Activated T-cell treated with anti-CD3 and anti-CD28 coated beads, Interleukin-2, amount 50 U/mL, for 4 hours (primary cell): ENCODE measurements around the gene TEAD4. TPM values are rescaled to one million over a fixed set of nuclear protein-coding genes. Genes with fewer than 3 reads are reported as not detected.
A peak's percentile ranks its signal among the peaks of the same experiment; 100 is the strongest.

Experiments used
- ATAC-seq, 2 donors: fragments of 200-7000 bp; cut with Tn5 transposase; one replicate each; pipeline ENCODE4 v1.10.0; 2021
- DNase-seq: peaks from one replicate; pipeline ENCODE4 v3.0.0-alpha.2; 2020
- H3K27me3 Mint-ChIP-seq: one replicate; pipeline ENCODE4 v1.8.0; 2021; ENCODE audit warnings: low read depth, mixed read lengths
- H3K36me3 Mint-ChIP-seq: one replicate; pipeline ENCODE4 v1.8.0; 2022; ENCODE audit warnings: mixed read lengths; ENCODE audit not compliant: insufficient read depth
- H3K4me1 Mint-ChIP-seq: one replicate; pipeline ENCODE4 v1.8.0; 2021; ENCODE audit warnings: low read depth, mixed read lengths
- H3K4me3 Mint-ChIP-seq: one replicate; pipeline ENCODE4 v1.8.0; 2021; ENCODE audit warnings: mild to moderate bottlenecking, moderate library complexity, mixed read lengths
- H3K9me3 Mint-ChIP-seq: one replicate; pipeline ENCODE4 v1.8.0; 2021; ENCODE audit warnings: mixed read lengths
- total RNA-seq, 3 donors: library from RNA; stranded (reverse); gene quantifications; one replicate each; pipeline ENCODE4 v1.2.1, GENCODE V29; 2021

The TEAD4 gene
- total RNA-seq, result 1 to 10 TPM; 2.7 to 4.1 (median 3.7) TPM

DNA sequence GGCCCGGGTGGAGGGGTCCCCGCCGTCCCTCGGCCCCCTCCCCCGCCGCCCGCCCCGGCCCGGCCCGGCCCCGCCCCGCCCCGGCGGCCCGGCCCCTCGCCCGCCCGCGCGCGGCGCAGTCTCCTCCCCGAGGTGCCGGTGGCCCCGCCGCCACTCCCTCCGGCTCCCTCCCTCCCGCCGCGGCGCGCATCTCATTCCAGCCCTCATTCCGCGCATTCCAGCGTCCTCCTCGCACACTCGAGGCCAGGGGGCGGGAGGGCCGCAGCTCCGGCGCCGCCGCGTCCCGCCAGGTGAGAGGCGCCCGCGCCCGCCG is at the start of gene TEAD4:
TEAD4 (plus strand) TSS at position 206 of the 313 bp plus-strand sequence.
- Mint-ChIP-seq H3K4me1 (peaks cover 18% of the 10 kb centered on the region), H3K27me3 (peaks cover 63% of the 10 kb centered on the region), H3K4me3 (peak within 1 kb of the TSS; percentile 72), H3K36me3 (no peaks in the 10 kb centered on the region), H3K9me3 (no peaks in the 10 kb centered on the region)
- peak; percentile 41 to 53 for ATAC-seq
- no peak for DNase-seq

DNA sequence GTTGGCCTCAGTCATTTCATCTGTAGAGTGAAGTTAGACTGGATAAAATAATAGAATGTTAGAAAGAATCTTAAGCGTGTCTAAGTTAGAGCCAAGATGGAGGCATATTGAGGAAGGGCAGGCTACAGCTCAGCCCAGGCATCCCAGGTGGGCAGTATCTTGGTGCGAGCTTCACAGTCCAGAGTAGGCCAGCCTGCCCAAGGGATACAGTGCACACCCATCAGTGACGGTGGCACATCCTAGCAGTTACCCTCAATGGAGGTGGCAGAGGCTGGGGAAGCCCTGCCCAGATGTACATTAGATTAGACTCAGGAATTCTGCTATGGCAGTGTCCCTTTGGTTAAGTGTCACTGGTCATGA is 47.0 kb upstream of the TEAD4 start:
- H3K36me3 Mint-ChIP-seq, result peaks cover 4% of the 10 kb centered on the region

DNA sequence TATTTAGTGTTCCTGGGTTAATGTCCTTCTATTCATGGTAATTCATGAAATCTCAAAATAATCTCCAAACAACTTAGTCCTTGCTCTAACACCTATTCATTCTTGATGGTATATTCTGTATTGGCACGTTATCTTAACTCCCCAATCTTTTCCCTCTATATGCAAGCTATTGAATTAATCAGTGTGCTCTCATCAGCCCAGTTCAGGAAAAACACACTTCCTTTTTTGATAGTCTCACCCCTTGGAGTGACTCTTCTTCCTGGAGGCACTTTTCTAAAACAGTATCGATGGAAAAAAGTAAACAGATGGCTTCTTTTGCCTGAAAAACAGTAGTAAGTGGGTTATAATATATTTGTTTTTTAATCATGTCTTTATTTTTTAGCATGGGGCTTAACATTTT is 39.9 kb upstream of the TEAD4 start:
- Mint-ChIP-seq H3K36me3 (peaks cover 19% of the 10 kb centered on the region), H3K27me3 (no peaks in the 10 kb centered on the region), H3K4me1 (no peaks in the 10 kb centered on the region), H3K4me3 (no peak overlapping the region), H3K9me3 (no peaks in the 10 kb centered on the region)
- no peak for DNase-seq
- ATAC-seq, result no peak

More for the DNA sequence above, 47.0 kb upstream of the TEAD4 start:
- DNase-seq, result no peak
- Mint-ChIP-seq H3K27me3 (no peaks in the 10 kb centered on the region), H3K4me1 (no peaks in the 10 kb centered on the region), H3K4me3 (no peak overlapping the region), H3K9me3 (no peaks in the 10 kb centered on the region)
- ATAC-seq, result no peak

DNA sequence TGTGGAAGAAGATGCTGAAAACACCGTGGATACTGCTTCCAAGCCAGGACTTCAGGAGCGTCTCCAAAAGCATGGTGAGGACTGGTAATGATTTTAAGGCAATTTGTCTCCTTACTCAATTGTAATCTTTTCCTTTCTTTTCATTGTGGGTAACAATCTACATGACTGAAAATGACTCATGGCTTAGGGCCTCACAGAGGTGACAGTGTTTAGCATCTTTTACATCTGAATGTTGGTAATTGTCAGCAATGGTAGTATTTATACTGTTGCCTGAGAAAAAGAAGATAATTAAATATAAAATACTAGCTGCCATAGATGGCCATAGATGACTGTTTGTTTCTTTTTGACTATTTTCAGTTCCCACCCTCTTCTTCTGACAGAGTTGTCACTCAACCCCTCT is 36.9 kb upstream of the TEAD4 start:
- Mint-ChIP-seq H3K4me3 (no peak overlapping the region), H3K4me1 (no peaks in the 10 kb centered on the region), H3K9me3 (no peaks in the 10 kb centered on the region), H3K27me3 (no peaks in the 10 kb centered on the region), H3K36me3 (peaks cover 26% of the 10 kb centered on the region)
- ATAC-seq, result peak in 1 of 2 donors; percentile 43
- no peak for DNase-seq

DNA sequence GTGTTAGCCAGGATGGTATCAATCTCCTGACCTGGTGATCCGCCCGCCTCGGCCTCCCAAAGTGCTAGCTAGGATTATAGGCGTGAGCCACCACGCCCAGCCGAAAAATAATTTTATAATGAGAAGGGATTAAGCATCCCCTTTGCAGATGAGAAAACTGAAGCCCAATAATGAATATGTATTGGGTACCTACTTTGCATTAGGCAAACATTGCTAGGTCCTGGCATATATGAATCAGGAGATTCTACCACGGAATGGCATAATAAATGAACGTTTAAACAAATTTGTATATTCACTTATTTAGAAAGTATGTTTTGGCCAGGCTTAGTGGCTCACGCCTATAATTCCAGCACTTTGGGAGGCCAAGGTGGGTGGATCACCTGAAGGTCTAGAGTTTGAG is 36.1 kb upstream of the TEAD4 start:
- Mint-ChIP-seq H3K4me3 (no peak overlapping the region), H3K27me3 (no peaks in the 10 kb centered on the region), H3K36me3 (peaks cover 29% of the 10 kb centered on the region), H3K9me3 (no peaks in the 10 kb centered on the region), H3K4me1 (no peaks in the 10 kb centered on the region)
- ATAC-seq (no peak), DNase-seq (no peak)

DNA sequence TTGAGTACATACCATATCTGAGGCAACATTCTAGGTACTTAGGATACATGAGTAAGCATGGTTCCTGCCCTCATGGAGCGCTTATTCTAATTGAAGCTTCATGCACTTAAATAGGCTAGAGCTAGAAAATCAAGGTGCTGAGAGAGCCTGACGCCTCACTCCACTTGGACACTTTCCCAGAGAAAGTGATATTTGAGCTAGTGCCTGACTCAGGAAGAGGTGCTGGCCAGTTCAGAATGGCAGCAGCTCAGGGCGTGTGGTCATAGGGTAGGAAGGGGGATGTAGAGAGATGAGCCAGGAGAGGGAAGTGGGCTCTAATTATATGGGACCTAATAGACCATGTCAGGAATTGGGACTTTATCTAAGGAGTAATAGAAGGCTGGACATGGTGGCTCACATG is 35.2 kb upstream of the TEAD4 start:
- Mint-ChIP-seq H3K27me3 (no peaks in the 10 kb centered on the region), H3K9me3 (no peaks in the 10 kb centered on the region), H3K36me3 (peaks cover 29% of the 10 kb centered on the region), H3K4me3 (no peak overlapping the region), H3K4me1 (no peaks in the 10 kb centered on the region)
- no peak for ATAC-seq
- no peak for DNase-seq

DNA sequence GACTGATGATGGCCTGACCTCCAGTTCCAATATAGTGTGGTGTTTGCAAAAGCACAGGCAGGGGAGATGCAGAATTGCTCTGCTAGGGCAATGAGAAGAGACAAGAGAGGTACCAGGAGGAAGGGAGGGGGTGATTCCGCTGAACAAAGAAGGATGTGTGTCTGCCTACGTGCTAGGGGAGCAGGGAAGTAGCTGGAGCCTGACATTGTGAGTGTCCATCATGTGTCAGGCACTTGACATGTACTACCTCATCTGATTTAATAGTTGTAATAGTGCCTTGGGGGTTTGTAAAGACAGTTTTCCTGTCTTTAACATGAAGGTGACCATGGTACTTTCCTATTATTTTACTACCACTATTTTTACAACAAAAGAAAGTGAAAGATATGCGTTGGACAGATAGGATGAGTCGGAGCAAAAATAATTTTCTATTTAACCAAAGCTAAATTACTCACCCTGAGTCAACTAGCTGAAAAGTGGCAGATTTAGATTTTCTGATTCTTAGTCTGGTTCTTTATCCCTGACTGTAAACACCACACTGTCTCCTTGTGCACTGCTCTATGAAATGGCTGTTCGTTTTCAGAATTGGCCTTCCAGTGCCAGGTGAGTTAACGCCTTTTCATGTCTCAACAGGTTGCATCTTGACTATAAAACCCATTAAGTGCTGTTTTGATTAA is 33.7 kb upstream of the TEAD4 start:
- no peaks in the 10 kb centered on the region for H3K27me3 Mint-ChIP-seq
- H3K9me3 Mint-ChIP-seq, result no peaks in the 10 kb centered on the region
- peak in 1 of 2 donors; percentile 51 for ATAC-seq
- no peak for DNase-seq
- no peaks in the 10 kb centered on the region for H3K4me1 Mint-ChIP-seq
- H3K4me3 Mint-ChIP-seq, result no peak overlapping the region
- peaks cover 29% of the 10 kb centered on the region for H3K36me3 Mint-ChIP-seq

DNA sequence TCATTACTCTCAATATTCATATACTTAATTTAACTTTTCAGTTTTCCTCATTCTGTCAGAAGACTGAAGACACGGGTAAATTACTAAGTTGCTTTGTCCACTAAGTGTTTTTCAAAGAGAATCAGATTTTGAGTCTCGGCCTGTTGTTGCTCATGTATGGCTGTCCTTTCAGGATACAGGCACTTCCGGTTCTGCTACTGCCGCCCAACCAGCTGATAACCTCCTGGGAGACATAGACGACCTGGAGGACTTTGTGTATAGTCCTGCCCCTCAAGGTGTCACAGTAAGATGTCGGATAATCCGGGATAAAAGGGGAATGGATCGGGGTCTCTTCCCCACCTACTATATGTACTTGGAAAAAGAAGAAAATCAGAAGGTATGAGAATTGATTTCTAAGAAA is 28.3 kb upstream of the TEAD4 start:
- no peaks in the 10 kb centered on the region for H3K9me3 Mint-ChIP-seq
- peaks cover 23% of the 10 kb centered on the region for H3K36me3 Mint-ChIP-seq
- H3K27me3 Mint-ChIP-seq, result no peaks in the 10 kb centered on the region
- no peaks in the 10 kb centered on the region for H3K4me1 Mint-ChIP-seq
- H3K4me3 Mint-ChIP-seq, result no peak overlapping the region
- ATAC-seq (no peak), DNase-seq (no peak)

DNA sequence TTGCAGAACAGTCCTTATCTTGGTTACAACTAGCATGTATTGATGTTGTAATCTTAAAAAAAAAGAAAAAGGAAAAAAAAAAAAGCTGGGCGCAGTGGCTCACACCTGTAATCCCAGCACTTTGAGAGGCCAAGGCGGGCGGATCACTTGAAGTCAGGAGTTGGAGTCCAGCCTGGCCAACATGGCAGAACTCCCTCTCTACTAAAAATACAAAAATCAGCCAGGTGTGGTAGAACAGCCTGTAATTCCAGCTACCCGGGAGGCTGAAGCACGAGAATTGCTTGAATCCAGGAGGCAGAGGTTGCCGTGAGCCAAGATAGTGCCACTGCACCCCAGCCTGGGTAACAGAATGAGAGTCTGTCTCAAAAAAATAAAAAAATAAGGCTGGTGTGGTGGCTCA is 25.6 kb upstream of the TEAD4 start:
- Mint-ChIP-seq H3K27me3 (no peaks in the 10 kb centered on the region), H3K4me1 (no peaks in the 10 kb centered on the region), H3K36me3 (peaks cover 21% of the 10 kb centered on the region), H3K9me3 (no peaks in the 10 kb centered on the region), H3K4me3 (no peak overlapping the region)
- DNase-seq (no peak), ATAC-seq (no peak)

DNA sequence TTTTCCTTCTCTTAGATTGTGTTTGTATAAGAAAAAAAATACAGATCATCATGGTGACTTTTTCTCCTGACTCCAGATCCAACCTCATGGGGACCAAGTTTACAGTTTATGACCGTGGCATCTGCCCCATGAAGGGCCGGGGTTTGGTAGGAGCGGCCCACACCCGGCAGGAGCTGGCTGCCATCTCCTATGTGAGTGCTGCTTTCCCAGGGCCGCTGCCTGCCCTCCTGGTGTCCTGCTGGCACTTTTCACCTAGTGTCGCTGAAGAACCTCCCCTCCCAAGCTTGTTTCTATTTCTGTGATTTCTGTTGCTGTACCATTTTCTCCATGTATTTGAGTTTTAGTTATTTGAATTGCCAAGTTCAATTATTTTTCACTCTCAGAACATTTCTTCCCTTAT is 24.8 kb upstream of the TEAD4 start:
- H3K27me3 Mint-ChIP-seq, result no peaks in the 10 kb centered on the region
- DNase-seq, result no peak
- H3K4me3 Mint-ChIP-seq, result no peak overlapping the region
- no peak for ATAC-seq
- peaks cover 21% of the 10 kb centered on the region for H3K36me3 Mint-ChIP-seq
- H3K4me1 Mint-ChIP-seq, result no peaks in the 10 kb centered on the region
- no peaks in the 10 kb centered on the region for H3K9me3 Mint-ChIP-seq

DNA sequence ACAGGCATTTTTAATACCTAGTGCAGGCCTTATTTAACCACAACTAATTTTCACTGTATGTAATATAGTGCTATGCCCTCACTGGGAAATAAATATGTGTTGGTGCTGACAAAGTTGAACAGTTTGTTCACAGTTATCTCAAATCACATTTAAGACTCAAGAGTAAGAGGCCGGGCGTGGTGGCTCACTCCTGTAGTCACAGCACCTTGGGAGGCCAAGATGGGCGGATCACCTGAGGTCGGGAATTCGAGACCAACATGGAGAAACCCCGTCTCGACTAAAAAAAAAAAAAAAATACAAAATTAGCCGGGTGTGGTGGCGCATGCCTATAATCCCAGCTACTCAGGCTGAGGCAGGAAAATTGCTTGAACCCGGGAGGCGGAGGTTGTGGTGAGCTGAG is 22.9 kb upstream of the TEAD4 start:
- Mint-ChIP-seq H3K9me3 (no peaks in the 10 kb centered on the region), H3K4me1 (no peaks in the 10 kb centered on the region), H3K4me3 (no peak overlapping the region), H3K36me3 (peaks cover 11% of the 10 kb centered on the region), H3K27me3 (no peaks in the 10 kb centered on the region)
- ATAC-seq, result no peak
- no peak for DNase-seq

DNA sequence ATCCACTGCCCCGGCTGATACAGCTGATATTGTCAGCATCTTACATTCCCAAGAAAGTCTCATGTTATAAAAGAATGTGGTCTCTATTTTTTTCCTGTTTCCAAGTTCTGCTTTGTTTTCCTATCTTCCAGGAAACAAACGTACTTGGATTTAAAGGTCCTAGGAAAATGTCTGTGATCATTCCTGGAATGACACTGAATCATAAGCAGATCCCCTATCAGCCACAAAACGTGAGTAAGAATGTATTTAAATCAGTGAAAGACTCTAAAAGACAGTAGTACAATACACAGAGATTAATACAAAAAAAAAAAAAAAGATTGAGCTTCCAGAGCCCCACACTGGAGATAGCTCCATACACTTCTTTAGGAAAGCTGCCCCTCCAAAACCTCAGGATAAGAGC is 21.7 kb upstream of the TEAD4 start:
- Mint-ChIP-seq H3K36me3 (peaks cover 8% of the 10 kb centered on the region), H3K9me3 (no peaks in the 10 kb centered on the region)

DNA sequence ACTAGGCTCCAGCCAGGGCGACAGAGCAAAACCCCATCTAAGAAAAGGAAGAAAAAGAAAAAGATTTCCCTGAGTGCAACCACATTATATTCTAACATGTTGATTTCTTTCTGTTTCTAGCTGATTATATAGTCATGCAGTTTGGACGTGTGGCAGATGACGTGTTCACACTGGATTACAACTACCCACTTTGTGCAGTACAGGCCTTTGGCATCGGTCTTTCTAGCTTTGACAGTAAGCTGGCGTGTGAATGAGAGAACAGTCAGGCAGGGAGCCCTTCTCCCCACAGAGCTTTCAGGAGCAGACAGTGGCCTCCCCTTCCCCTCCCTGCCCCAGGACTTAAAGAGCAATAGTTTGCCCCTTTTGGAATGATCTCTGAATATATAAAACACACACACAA is 20.0 kb upstream of the TEAD4 start:
- no peaks in the 10 kb centered on the region for H3K4me1 Mint-ChIP-seq
- H3K27me3 Mint-ChIP-seq, result no peaks in the 10 kb centered on the region
- ATAC-seq (no peak), DNase-seq (no peak)
- H3K4me3 Mint-ChIP-seq, result no peak overlapping the region
- no peaks in the 10 kb centered on the region for H3K9me3 Mint-ChIP-seq
- peaks cover 8% of the 10 kb centered on the region for H3K36me3 Mint-ChIP-seq

More for the DNA sequence above, 21.7 kb upstream of the TEAD4 start:
- ATAC-seq (no peak), DNase-seq (no peak)
- H3K4me3 Mint-ChIP-seq, result no peak overlapping the region
- no peaks in the 10 kb centered on the region for H3K4me1 Mint-ChIP-seq
- no peaks in the 10 kb centered on the region for H3K27me3 Mint-ChIP-seq

DNA sequence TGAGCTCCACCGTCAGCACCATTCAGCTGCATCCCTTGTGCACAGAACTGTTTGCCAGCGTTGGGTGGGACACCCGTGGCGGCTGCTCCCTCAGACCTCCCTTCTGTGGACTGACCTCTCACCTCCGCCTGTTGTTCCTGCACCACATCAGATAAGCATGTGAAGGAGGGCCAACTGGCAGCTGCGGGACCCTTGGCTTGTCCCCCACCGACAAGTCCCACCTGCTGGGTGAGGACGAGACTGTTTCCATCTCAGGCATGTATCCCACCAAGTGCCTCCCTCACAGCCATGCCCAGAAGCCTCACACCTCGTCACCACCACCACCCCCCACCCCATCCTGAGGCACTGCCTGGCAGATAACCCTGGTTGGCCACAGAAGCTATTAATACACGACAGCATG is 18.6 kb upstream of the TEAD4 start:
- ATAC-seq, result no peak
- Mint-ChIP-seq H3K36me3 (peaks cover 4% of the 10 kb centered on the region), H3K4me3 (no peak overlapping the region), H3K4me1 (peaks cover 4% of the 10 kb centered on the region), H3K9me3 (no peaks in the 10 kb centered on the region), H3K27me3 (no peaks in the 10 kb centered on the region)
- no peak for DNase-seq

DNA sequence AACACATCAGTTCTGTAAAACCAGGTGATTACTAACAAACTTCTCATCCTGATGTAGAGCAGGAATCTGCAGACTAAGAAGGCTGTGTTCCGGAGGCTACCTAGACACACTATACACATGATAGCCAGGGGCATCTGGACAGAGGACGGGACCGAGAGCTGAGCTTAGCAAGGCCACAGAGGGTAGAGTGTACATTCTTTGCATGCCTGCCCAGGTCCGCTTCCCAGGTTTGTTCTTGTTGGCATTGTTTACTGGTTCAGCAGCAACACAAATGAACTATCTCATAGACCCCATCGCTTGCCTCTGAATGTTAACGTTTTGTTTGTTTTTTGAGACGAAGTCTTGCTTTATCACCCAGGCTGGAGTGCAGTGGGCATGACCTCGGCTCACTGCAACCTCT is 17.7 kb upstream of the TEAD4 start:
- Mint-ChIP-seq H3K27me3 (no peaks in the 10 kb centered on the region), H3K9me3 (no peaks in the 10 kb centered on the region), H3K4me3 (no peak overlapping the region), H3K36me3 (peaks cover 4% of the 10 kb centered on the region), H3K4me1 (peaks cover 4% of the 10 kb centered on the region)
- DNase-seq, result no peak
- ATAC-seq, result no peak
